Tibial artery (tissue), 4 donors: ENCODE data around the gene CDPF1.

Source experiments
- DNase-seq, 2 donors: peaks; one replicate each; pipeline ENCODE4 v3.0.0-alpha.2; 2019
- H3K27ac ChIP-seq, 2 donors: fragments of 200-600 bp; sonication (generic) in 1 of 2; 1 replicate in 1 of 2; 2 replicates in 1 of 2; pipeline ENCODE4 v1.5.1; 2018 to 2019; ENCODE audit warnings: mild to moderate bottlenecking in 1 of 2
- H3K27me3 ChIP-seq, 2 donors: fragments of 200-600 bp; sonication (generic) in 1 of 2; one replicate each; pipeline versions ENCODE4 v1.5.1 to v1.6.0; 2016 to 2019
- H3K36me3 ChIP-seq, 3 donors: fragments of 200-600 bp; sonication (generic) in 2 of 3; one replicate each; pipeline ENCODE4 v1.5.1; 2016 to 2019; ENCODE audit warnings: mild to moderate bottlenecking in 2 of 3
- H3K4me1 ChIP-seq, 4 donors: fragments of 200-600 bp; sonication (generic) in 2 of 4; 1 replicate in 3 of 4; 2 replicates in 1 of 4; pipeline ENCODE4 v1.5.1; 2016 to 2019
- H3K4me3 ChIP-seq, 2 donors: fragments of 200-600 bp; sonication (generic) in 1 of 2; 1 replicate in 1 of 2; 2 replicates in 1 of 2; pipeline ENCODE4 v1.5.1; 2018 to 2019; ENCODE audit warnings: mild to moderate bottlenecking in 2 of 2
- H3K9me3 ChIP-seq, 3 donors: fragments of 200-600 bp; sonication (generic) in 1 of 3; one replicate each; pipeline ENCODE4 v1.5.1; 2016 to 2019
- intact Hi-C: fragments of 100-400 bp; cut with DNase I; formaldehyde crosslinking; loops from one replicate; pipeline ENCODE4 v1.15.0; 2023; ENCODE audit warnings: low total_unique reads
- TF ChIP-seq, protein P1 (sequence below), 2 experiments: fragments of 200-600 bp in 1 of 2; fragments of 450-650 bp in 1 of 2; IDR thresholded peaks; one replicate each; pipeline ENCODE4 v1.5.1; 2017 to 2019; ENCODE audit warnings: antibody characterized with exemption in 2 of 2, mild to moderate bottlenecking in 1 of 2, moderate library complexity in 1 of 2

Gene CDPF1

GRCh38 chr22:46280999-46281623, 31.0 kb upstream of the CDPF1 start:
- no peak overlapping the region for H3K4me3 ChIP-seq
- intact Hi-C loops = no loop called here
- TF ChIP-seq, protein P1, sequence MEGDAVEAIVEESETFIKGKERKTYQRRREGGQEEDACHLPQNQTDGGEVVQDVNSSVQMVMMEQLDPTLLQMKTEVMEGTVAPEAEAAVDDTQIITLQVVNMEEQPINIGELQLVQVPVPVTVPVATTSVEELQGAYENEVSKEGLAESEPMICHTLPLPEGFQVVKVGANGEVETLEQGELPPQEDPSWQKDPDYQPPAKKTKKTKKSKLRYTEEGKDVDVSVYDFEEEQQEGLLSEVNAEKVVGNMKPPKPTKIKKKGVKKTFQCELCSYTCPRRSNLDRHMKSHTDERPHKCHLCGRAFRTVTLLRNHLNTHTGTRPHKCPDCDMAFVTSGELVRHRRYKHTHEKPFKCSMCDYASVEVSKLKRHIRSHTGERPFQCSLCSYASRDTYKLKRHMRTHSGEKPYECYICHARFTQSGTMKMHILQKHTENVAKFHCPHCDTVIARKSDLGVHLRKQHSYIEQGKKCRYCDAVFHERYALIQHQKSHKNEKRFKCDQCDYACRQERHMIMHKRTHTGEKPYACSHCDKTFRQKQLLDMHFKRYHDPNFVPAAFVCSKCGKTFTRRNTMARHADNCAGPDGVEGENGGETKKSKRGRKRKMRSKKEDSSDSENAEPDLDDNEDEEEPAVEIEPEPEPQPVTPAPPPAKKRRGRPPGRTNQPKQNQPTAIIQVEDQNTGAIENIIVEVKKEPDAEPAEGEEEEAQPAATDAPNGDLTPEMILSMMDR (IDR thresholded peaks at IDR 0.05) = no peak
- peak in 1 of 2 donors; percentile 62 for DNase-seq
- no peaks in the 10 kb centered on the region for H3K27me3 ChIP-seq
- no peaks in the 10 kb centered on the region for H3K9me3 ChIP-seq
- no peaks in the 10 kb centered on the region for H3K4me1 ChIP-seq
- peaks cover 84 to 97% (median 86%) of the 10 kb centered on the region in 3 donors for H3K36me3 ChIP-seq
- H3K27ac ChIP-seq = no peak overlapping the region

DNA sequence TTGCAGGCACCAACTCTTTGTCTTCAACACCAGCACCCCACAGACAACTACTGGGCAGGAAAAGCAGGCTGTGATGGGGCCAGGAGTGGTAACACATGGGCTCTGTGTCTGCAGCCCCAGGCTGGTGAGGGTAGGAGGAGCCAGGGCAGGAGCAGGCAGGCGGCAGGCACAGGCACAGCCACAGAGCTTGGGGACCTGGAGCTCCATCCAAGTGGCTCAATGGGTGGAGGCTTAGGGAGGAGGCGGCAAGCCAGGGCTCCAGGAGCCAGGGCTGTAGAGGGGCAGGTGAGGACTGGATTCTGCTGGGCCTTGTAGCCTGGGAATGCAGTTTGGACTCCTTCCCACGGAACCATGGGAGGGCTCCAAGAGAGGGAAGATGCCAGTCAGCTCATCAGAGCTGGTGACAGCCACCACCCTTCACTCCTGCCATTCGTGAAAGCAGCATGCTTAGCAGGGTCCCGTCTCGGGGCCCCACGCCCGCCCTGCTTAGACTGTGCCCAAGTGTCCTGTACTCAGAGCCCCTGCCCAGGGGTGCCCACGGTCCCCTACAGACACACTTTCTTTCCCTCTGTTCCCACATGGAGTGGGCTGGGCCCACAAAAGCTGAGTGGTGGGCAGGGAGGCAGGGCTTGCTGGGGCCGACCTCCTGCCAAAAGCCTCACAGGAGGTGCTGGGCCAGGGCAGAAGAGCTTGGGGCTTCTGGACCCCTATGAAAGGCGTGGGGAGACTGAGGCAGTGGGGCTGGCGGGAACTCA, 30.1 kb upstream of the CDPF1 start:
- Histone ChIP-seq H3K4me1 (no peaks in the 10 kb centered on the region), H3K27ac (no peak overlapping the region), H3K4me3 (no peak overlapping the region), H3K36me3 (peaks cover 89 to 97% (median 92%) of the 10 kb centered on the region in 3 donors), H3K9me3 (no peaks in the 10 kb centered on the region), H3K27me3 (no peaks in the 10 kb centered on the region)
- intact Hi-C loops = no loop called here
- peak in 1 of 2 donors; percentile 54 for DNase-seq
- TF ChIP-seq, protein P1 (IDR thresholded peaks at IDR 0.05) = no peak

GRCh38 chr22:46278656-46279645, 28.9 kb upstream of the CDPF1 start:
- Histone ChIP-seq H3K27ac (no peak overlapping the region), H3K27me3 (no peaks in the 10 kb centered on the region), H3K9me3 (no peaks in the 10 kb centered on the region), H3K4me1 (no peaks in the 10 kb centered on the region), H3K4me3 (no peak overlapping the region), H3K36me3 (peaks cover 90 to 97% (median 93%) of the 10 kb centered on the region in 3 donors)
- TF ChIP-seq, protein P1 (IDR thresholded peaks at IDR 0.05) = no peak
- DNase-seq = peak in 1 of 2 donors; percentile 51
- intact Hi-C loops = loop anchor here (10.0 kb wide), 1 partner anchor 64 kb away; no protein-coding TSS in a partner anchor

- Histone ChIP-seq H3K4me3 (no peak overlapping the region), H3K27me3 (no peaks in the 10 kb centered on the region), H3K9me3 (no peaks in the 10 kb centered on the region), H3K4me1 (no peaks in the 10 kb centered on the region), H3K27ac (no peak overlapping the region), H3K36me3 (peaks cover 90 to 97% (median 95%) of the 10 kb centered on the region in 3 donors)
- TF ChIP-seq, protein P1 (IDR thresholded peaks at IDR 0.05) = no peak
- DNase-seq = peak in 1 of 2 donors; percentile 10
- intact Hi-C loops = loop anchor here (10.0 kb wide), 1 partner anchor 62 kb away; no protein-coding TSS in a partner anchor
Measured at GRCh38 chr22:46276563-46276962, 26.5 kb upstream of the CDPF1 start.

GRCh38 chr22:46275455-46276122, 25.5 kb upstream of the CDPF1 start:
- no peak overlapping the region for H3K4me3 ChIP-seq
- H3K36me3 ChIP-seq = peaks cover 81 to 94% (median 86%) of the 10 kb centered on the region in 3 donors
- TF ChIP-seq, protein P1 (IDR thresholded peaks at IDR 0.05) = no peak
- H3K27me3 ChIP-seq = no peaks in the 10 kb centered on the region
- no peaks in the 10 kb centered on the region for H3K9me3 ChIP-seq
- H3K27ac ChIP-seq = no peak overlapping the region
- DNase-seq = peak in 1 of 2 donors; percentile 20
- intact Hi-C loops = loop anchor here (10.0 kb wide), 1 partner anchor 61 kb away; no protein-coding TSS in a partner anchor
- no peaks in the 10 kb centered on the region for H3K4me1 ChIP-seq
